HEK293 (cell line): ENCODE measurements around the gene ARHGAP22.

Source experiments
- CTCF ChIA-PET: fragments of 350-600 bp; formaldehyde crosslinking; extraction: SDS; loops from one replicate; lab custom pipeline; 2021; ENCODE audit warnings: antibody characterized with exemption; lab: Yijun Ruan, JAX
- POLR2A ChIA-PET: fragments of 300-600 bp; formaldehyde crosslinking; extraction: SDS; loops from one replicate; lab custom pipeline; 2020; ENCODE audit warnings: antibody characterized with exemption, inconsistent platforms; lab: Yijun Ruan, JAX
- H3K27ac ChIP-seq: fragments of 200-500 bp; sonication (Bioruptor generic); 2 replicates; pipeline ENCODE4 v1.5.1; 2014; ENCODE audit warnings: low read depth, low read length, control low read depth, inconsistent platforms; ENCODE audit errors: extremely low read depth
- H3K36me3 ChIP-seq, 2 experiments: fragments of 200-500 bp in 1 of 2; sonication (Bioruptor generic) in 1 of 2; 1 replicate in 1 of 2; 2 replicates in 1 of 2; pipeline ENCODE4 v1.5.1; 2014 to 2017; ENCODE audit warnings: inconsistent platforms in 2 of 2, low read length in 2 of 2; ENCODE audit not compliant: control insufficient read depth in 2 of 2, insufficient read depth in 1 of 2
- H3K4me1 ChIP-seq: fragments of 200-500 bp; sonication (Bioruptor generic); 2 replicates; pipeline ENCODE4 v1.5.1; 2014; ENCODE audit warnings: mild to moderate bottlenecking, low read length, inconsistent platforms; ENCODE audit not compliant: control insufficient read depth, insufficient read depth
- H3K4me3 ChIP-seq: 2 replicates; pipeline ENCODE4 v1.5.1; 2011; ENCODE audit warnings: low read depth, mild to moderate bottlenecking, control low read depth, low read length, moderate library complexity
- H3K9me3 ChIP-seq: fragments of 200-500 bp; sonication (Bioruptor generic); 2 replicates; pipeline ENCODE4 v1.5.1; 2014; ENCODE audit warnings: low read depth, low read length, inconsistent platforms; ENCODE audit not compliant: control insufficient read depth, insufficient read depth
- GLI4 ChIP-seq: fragments of 450-650 bp; formaldehyde crosslinking; IDR thresholded peaks from 2 replicates; pipeline ENCODE4 v1.5.1; 2016; ENCODE audit warnings: missing biosample characterization, missing genetic modification characterization
- HOXD13 ChIP-seq: sonication (generic); formaldehyde crosslinking; IDR thresholded peaks from 2 replicates; pipeline ENCODE4 v1.8.0; 2022; ENCODE audit warnings: missing genetic modification reagents, borderline replicate concordance
- IKZF3 ChIP-seq: fragments of 450-650 bp; IDR thresholded peaks from 2 replicates; pipeline ENCODE4 v1.5.0; 2018; ENCODE audit warnings: missing biosample characterization, mild to moderate bottlenecking, missing genetic modification characterization, moderate library complexity
- PRDM10 ChIP-seq: fragments of 450-650 bp; formaldehyde crosslinking; IDR thresholded peaks from 2 replicates; pipeline ENCODE4 v1.5.1; 2016; ENCODE audit warnings: missing biosample characterization, missing genetic modification characterization
- SALL2 ChIP-seq: fragments of 450-650 bp; formaldehyde crosslinking; IDR thresholded peaks from 2 replicates; pipeline ENCODE4 v1.5.0; 2017; ENCODE audit warnings: missing biosample characterization, mild to moderate bottlenecking, missing genetic modification characterization, borderline replicate concordance
- TCF7L2 ChIP-seq: IDR thresholded peaks from 2 replicates; pipeline ENCODE4 v1.6.1; 2011; ENCODE audit warnings: low read depth, mild to moderate bottlenecking, inconsistent platforms, low read length, moderate library complexity, borderline replicate concordance
- ZBTB10 ChIP-seq: fragments of 450-650 bp; formaldehyde crosslinking; IDR thresholded peaks from 2 replicates; pipeline ENCODE4 v1.5.1; 2016; ENCODE audit warnings: missing biosample characterization, missing genetic modification characterization
- ZBTB20 ChIP-seq: fragments of 450-650 bp; formaldehyde crosslinking; IDR thresholded peaks from 2 replicates; pipeline ENCODE4 v1.5.1; 2016; ENCODE audit warnings: missing biosample characterization, missing genetic modification characterization
- ZNF140 ChIP-seq: fragments of 450-650 bp; formaldehyde crosslinking; IDR thresholded peaks from 2 replicates; pipeline ENCODE4 v1.5.1; 2016; ENCODE audit warnings: missing biosample characterization, missing genetic modification characterization
- ZNF157 ChIP-seq: fragments of 450-650 bp; formaldehyde crosslinking; IDR thresholded peaks from 2 replicates; pipeline ENCODE4 v1.5.1; 2016; ENCODE audit warnings: missing biosample characterization, missing genetic modification characterization
- ZNF16 ChIP-seq: fragments of 450-650 bp; formaldehyde crosslinking; IDR thresholded peaks from 2 replicates; pipeline ENCODE4 v1.5.1; 2016; ENCODE audit warnings: low read depth, missing biosample characterization, missing genetic modification characterization
- ZNF248 ChIP-seq: fragments of 450-650 bp; formaldehyde crosslinking; IDR thresholded peaks from 2 replicates; pipeline ENCODE4 v1.5.1; 2017; ENCODE audit warnings: missing biosample characterization, missing genetic modification characterization
- ZNF366 ChIP-seq: fragments of 450-650 bp; formaldehyde crosslinking; conservative IDR thresholded peaks from 2 replicates; pipeline ENCODE4 v1.5.1; 2016; ENCODE audit warnings: missing biosample characterization, missing genetic modification characterization
- ZNF423 ChIP-seq: fragments of 450-650 bp; formaldehyde crosslinking; IDR thresholded peaks from 2 replicates; pipeline ENCODE4 v1.5.1; 2016; ENCODE audit warnings: missing biosample characterization, missing genetic modification characterization
- ZNF426 ChIP-seq: fragments of 450-650 bp; formaldehyde crosslinking; IDR thresholded peaks from 2 replicates; pipeline ENCODE4 v1.5.1; 2017; ENCODE audit warnings: missing biosample characterization, missing genetic modification characterization, mild to moderate bottlenecking, inconsistent platforms, moderate library complexity
- ZNF529 ChIP-seq: fragments of 450-650 bp; formaldehyde crosslinking; IDR thresholded peaks from 2 replicates; pipeline ENCODE4 v1.5.1; 2017; ENCODE audit warnings: missing genetic modification characterization, missing biosample characterization; ENCODE audit not compliant: insufficient replicate concordance
- ZNF571 ChIP-seq: fragments of 450-650 bp; formaldehyde crosslinking; IDR thresholded peaks from 2 replicates; pipeline ENCODE4 v1.5.0; 2017; ENCODE audit warnings: missing biosample characterization, missing genetic modification characterization
- ZNF610 ChIP-seq: fragments of 450-650 bp; formaldehyde crosslinking; IDR thresholded peaks from 2 replicates; pipeline ENCODE4 v1.5.1; 2016; ENCODE audit warnings: missing biosample characterization, missing genetic modification characterization, borderline replicate concordance
- ZNF660 ChIP-seq: fragments of 450-650 bp; IDR thresholded peaks from 2 replicates; pipeline ENCODE4 v1.5.1; 2018; ENCODE audit warnings: missing biosample characterization, mild to moderate bottlenecking, missing genetic modification characterization
- ZNF768 ChIP-seq: fragments of 450-650 bp; formaldehyde crosslinking; IDR thresholded peaks from 2 replicates; pipeline ENCODE4 v1.5.1; 2018; ENCODE audit warnings: missing biosample characterization, mild to moderate bottlenecking, missing genetic modification characterization
- ZNF785 ChIP-seq: fragments of 450-650 bp; formaldehyde crosslinking; IDR thresholded peaks from 2 replicates; pipeline ENCODE4 v1.5.1; 2016; ENCODE audit warnings: missing biosample characterization, missing genetic modification characterization
- ZNF843 ChIP-seq: fragments of 450-650 bp; formaldehyde crosslinking; IDR thresholded peaks from 2 replicates; pipeline ENCODE4 v1.5.1; 2016; ENCODE audit warnings: missing biosample characterization, missing genetic modification characterization
- ZSCAN30 ChIP-seq: fragments of 450-650 bp; IDR thresholded peaks from 2 replicates; pipeline ENCODE4 v1.5.1; 2018; ENCODE audit warnings: missing biosample characterization, mild to moderate bottlenecking, missing genetic modification characterization, moderate library complexity

ARHGAP22 gene

GRCh38 chr10:48638158-48638557 lies 33.3 kb upstream of the ARHGAP22 start:
- H3K36me3 ChIP-seq, result no peaks in the 10 kb centered on the region
- H3K4me3 ChIP-seq, result no peak overlapping the region
- ChIA-PET CTCF (interaction anchor here (4.8 kb wide), 1 partner anchor 18 kb away, joined by 33 read pairs; no protein-coding TSS in a partner anchor), POLR2A (no interaction called here)
- TF ChIP-seq TCF7L2, result no peak
- no peak for TF ChIP-seq ZNF16 (tag by site-specific recombination)
- no peak for TF ChIP-seq ZNF768 (tag by site-specific recombination)
- TF ChIP-seq HOXD13 (CRISPR knock-in tag), result no peak
- TF ChIP-seq ZNF423 (tag by site-specific recombination), result no peak
- no peak for TF ChIP-seq IKZF3 (tag by site-specific recombination)
- no peak for TF ChIP-seq PRDM10 (tag by site-specific recombination)
- TF ChIP-seq ZNF426 (tag by site-specific recombination), result no peak
- no peak for TF ChIP-seq ZNF529 (tag by site-specific recombination)
- no peak overlapping the region for H3K27ac ChIP-seq
- no peaks in the 10 kb centered on the region for H3K9me3 ChIP-seq
- no peaks in the 10 kb centered on the region for H3K4me1 ChIP-seq

GRCh38 chr10:48636901-48637300 lies 32.0 kb upstream of the ARHGAP22 start:
- no peak overlapping the region for H3K4me3 ChIP-seq
- H3K27ac ChIP-seq, result no peak overlapping the region
- H3K9me3 ChIP-seq, result no peaks in the 10 kb centered on the region
- TF ChIP-seq SALL2 (no peak), ZNF248 (tag by site-specific recombination) (no peak), IKZF3 (tag by site-specific recombination) (no peak), ZNF157 (tag by site-specific recombination) (no peak), ZNF366 (tag by site-specific recombination) (no peak), ZNF140 (no peak), ZSCAN30 (no peak), ZBTB20 (tag by site-specific recombination) (no peak), ZBTB10 (tag by site-specific recombination) (no peak), ZNF785 (tag by site-specific recombination) (no peak), ZNF610 (tag by site-specific recombination) (no peak), ZNF571 (tag by site-specific recombination) (no peak), ZNF843 (tag by site-specific recombination) (no peak), ZNF660 (no peak), GLI4 (no peak)
- TF ChIP-seq, all 188 proteins: peak for 0
- POLR2A ChIA-PET, result no interaction called here
- Histone ChIP-seq H3K4me1 (no peaks in the 10 kb centered on the region), H3K36me3 (no peaks in the 10 kb centered on the region)
- CTCF ChIA-PET, result interaction anchor here (0.9 to 4.8 kb wide), 2 partner anchors 13 to 19 kb away, joined by 5 to 33 read pairs; no protein-coding TSS in a partner anchor
